Heart left ventricle (tissue), 16 donors: ENCODE results near the gene LYRM4. TPM values are rescaled to one million over a fixed set of nuclear protein-coding genes. Genes with fewer than 3 reads are reported as not detected.

ENCODE experiments used
- ATAC-seq, 4 donors: fragments of 200-7000 bp; cut with Tn5 transposase; one replicate each; pipeline ENCODE4 v1.9.1; 2020 to 2022; ENCODE audit warnings: moderate library complexity in 4 of 4, mild to moderate bottlenecking in 3 of 4, moderate number of reproducible peaks in 1 of 4
- DNase-seq, 5 donors: peaks; one replicate each; pipeline ENCODE4 v3.0.0-alpha.2; 2020
- H3K27ac ChIP-seq, 12 donors: fragments of 200-600 bp; sonication (generic) in 4 of 12; one replicate each; pipeline versions ENCODE4 v1.5.0 to v1.8.0; 2016 to 2022; ENCODE audit warnings: mild to moderate bottlenecking in 2 of 12
- H3K27me3 ChIP-seq, 9 donors: fragments of 200-600 bp; sonication (generic) in 2 of 9; one replicate each; pipeline versions ENCODE4 v1.5.1 to v1.8.0; 2016 to 2022; ENCODE audit warnings: mild to moderate bottlenecking in 3 of 9
- H3K36me3 ChIP-seq, 9 donors: fragments of 200-600 bp; sonication (generic) in 2 of 9; one replicate each; pipeline versions ENCODE4 v1.5.0 to v1.8.0; 2018 to 2022; ENCODE audit warnings: mild to moderate bottlenecking in 2 of 9
- H3K4me1 ChIP-seq, 12 donors: fragments of 200-600 bp; sonication (generic) in 4 of 12; one replicate each; pipeline versions ENCODE4 v1.5.0 to v1.8.0; 2016 to 2022; ENCODE audit warnings: mild to moderate bottlenecking in 3 of 12
- H3K4me3 ChIP-seq, 12 donors: fragments of 200-600 bp; sonication (generic) in 4 of 12; one replicate each; pipeline versions ENCODE4 v1.5.0 to v1.8.0; 2017 to 2022; ENCODE audit warnings: mild to moderate bottlenecking in 9 of 12, moderate library complexity in 4 of 12
- H3K9me3 ChIP-seq, 12 donors: fragments of 200-600 bp; sonication (generic) in 4 of 12; one replicate each; pipeline versions ENCODE4 v1.5.0 to v1.8.0; 2016 to 2022; ENCODE audit warnings: mild to moderate bottlenecking in 1 of 12
- POLR2A ChIP-seq, 2 donors: fragments of 450-650 bp; IDR thresholded peaks; one replicate each; pipeline ENCODE4 v1.6.1; 2017; ENCODE audit warnings: antibody characterized with exemption in 2 of 2, mild to moderate bottlenecking in 2 of 2, moderate library complexity in 2 of 2
- WGBS, 4 donors: extraction: QIAGEN DNeasy Blood & Tissue Kit in 2 of 4; methylation state at CpG; one replicate each; pipeline versions ENCODE4 v1.1.5 to v1.1.7; 2013 to 2018; 5-methylcytosine and 5-hydroxymethylcytosine counted together
- intact Hi-C, 10 donors: fragments of 100-400 bp; cut with DNase I; formaldehyde crosslinking; loops; one replicate each; pipeline versions ENCODE4 v1.11.1 to v1.14.2; 2022
- polyA plus RNA-seq, 2 donors: library from polyadenylated mRNA; stranded (reverse); fragments of 200-250 nt; gene quantifications; one replicate each; pipeline ENCODE4 v1.2.3, GENCODE V29; 2013
- total RNA-seq, 9 donors: library from RNA; depleted of rRNA in 2 of 9; stranded (reverse); fragments of >200 nt in 2 of 9; fragmentation: NEBNext Ultra II Directional in 3 of 9; extraction: Animal tissue kit (Norgen Biotek cat#: 25700) in 3 of 9; gene quantifications; one replicate each; pipeline versions ENCODE4 v1.1.0 to v1.2.4, GENCODE V29; 2016 to 2023
- TF ChIP-seq, protein P1 (sequence below), 12 donors: fragments of 200-600 bp; sonication (generic) in 4 of 12; IDR thresholded peaks; one replicate each; pipeline versions ENCODE4 v1.5.0 to v1.8.0; 2018 to 2022; ENCODE audit warnings: antibody characterized with exemption in 12 of 12, mild to moderate bottlenecking in 5 of 12
- donor health status: ischemic (EF 13 %, LVEDD 7.1; RV severe dilation, severe dysfunction).
- donor health status: healthy with polysubstance abuse.
- donor health status: DM: no; HTN: yes; CAD: no.
- donor health status: DM: no; HTN: no; CAD: no.
- donor health status: ischemic (EF 25% LVEDD 6.9; RV normal size, moderate dysfunction).
- donor health status: ischemic (EF 25% LVEDD 5.7; RV mildly dilated, moderate dysfunction).
- donor health status: healthy.
- donor health status: DM: yes; HTN: yes; CAD: no.
- donor health status: ischemic (EF 35%, LVEDD 5.7; RV mildly dilated, moderate dysfunction).
- donor health status: nonischemic (EF 11% LVEDD 7.7; RV severe dilation, severe dysfunction).
- donor health status: DM: yes; HTN: yes; CAD: no.
- donor health status: PGD.
- donor health status: ischemic (EF 29% LVEDD 5.4; RV normal size, mild dysfunction).
- donor health status: nonischemic (EF 23%, LVEDD 6.1; RV moderate dilation, normal function).

Gene LYRM4
- total and polyA plus RNA-seq, 11 donors: 18.8 to 39.7 (median 21.3) TPM

- Histone ChIP-seq H3K4me1 (peaks cover 0 to 27% (median 15%) of the 10 kb centered on the region in 12 donors), H3K9me3 (no peaks in the 10 kb centered on the region), H3K4me3 (no peak overlapping the region), H3K36me3 (no peaks in the 10 kb centered on the region), H3K27ac (no peak overlapping the region), H3K27me3 (no peaks in the 10 kb centered on the region)
- no peak for TF ChIP-seq POLR2A (IDR thresholded peaks at IDR 0.05)
- TF ChIP-seq, protein P1, sequence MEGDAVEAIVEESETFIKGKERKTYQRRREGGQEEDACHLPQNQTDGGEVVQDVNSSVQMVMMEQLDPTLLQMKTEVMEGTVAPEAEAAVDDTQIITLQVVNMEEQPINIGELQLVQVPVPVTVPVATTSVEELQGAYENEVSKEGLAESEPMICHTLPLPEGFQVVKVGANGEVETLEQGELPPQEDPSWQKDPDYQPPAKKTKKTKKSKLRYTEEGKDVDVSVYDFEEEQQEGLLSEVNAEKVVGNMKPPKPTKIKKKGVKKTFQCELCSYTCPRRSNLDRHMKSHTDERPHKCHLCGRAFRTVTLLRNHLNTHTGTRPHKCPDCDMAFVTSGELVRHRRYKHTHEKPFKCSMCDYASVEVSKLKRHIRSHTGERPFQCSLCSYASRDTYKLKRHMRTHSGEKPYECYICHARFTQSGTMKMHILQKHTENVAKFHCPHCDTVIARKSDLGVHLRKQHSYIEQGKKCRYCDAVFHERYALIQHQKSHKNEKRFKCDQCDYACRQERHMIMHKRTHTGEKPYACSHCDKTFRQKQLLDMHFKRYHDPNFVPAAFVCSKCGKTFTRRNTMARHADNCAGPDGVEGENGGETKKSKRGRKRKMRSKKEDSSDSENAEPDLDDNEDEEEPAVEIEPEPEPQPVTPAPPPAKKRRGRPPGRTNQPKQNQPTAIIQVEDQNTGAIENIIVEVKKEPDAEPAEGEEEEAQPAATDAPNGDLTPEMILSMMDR (IDR thresholded peaks at IDR 0.05): no peak
- 88 to 94% (median 93%) methylated on average over 6 of the region's 6 CpGs for WGBS, 4 donors
- intact Hi-C loops: loop anchor here in 1 of 10 donors (10.0 kb wide), 1 partner anchor 90 kb away; no protein-coding TSS in a partner anchor
- DNase-seq (no peak), ATAC-seq (no peak)
These were observed 24.3 kb upstream of the LYRM4 start for GRCh38 chr6:5285081-5285480.

- Histone ChIP-seq H3K4me3 (no peak overlapping the region), H3K4me1 (peaks cover 0 to 14% (median 6%) of the 10 kb centered on the region in 12 donors), H3K27me3 (no peaks in the 10 kb centered on the region), H3K36me3 (no peaks in the 10 kb centered on the region), H3K9me3 (no peaks in the 10 kb centered on the region), H3K27ac (no peak overlapping the region)
- TF ChIP-seq POLR2A (IDR thresholded peaks at IDR 0.05): no peak
- TF ChIP-seq, protein P1 (IDR thresholded peaks at IDR 0.05): no peak
- DNase-seq (no peak), ATAC-seq (no peak)
- intact Hi-C loops: loop anchor here in 1 of 10 donors (10.0 kb wide), 1 partner anchor 93 kb away; no protein-coding TSS in a partner anchor
- WGBS, 4 donors: 77 to 85% (median 80%) methylated on average over 9 of the region's 9 CpGs
These were observed 21.5 kb upstream of the LYRM4 start for GRCh38 chr6:5282191-5282623.

DNA sequence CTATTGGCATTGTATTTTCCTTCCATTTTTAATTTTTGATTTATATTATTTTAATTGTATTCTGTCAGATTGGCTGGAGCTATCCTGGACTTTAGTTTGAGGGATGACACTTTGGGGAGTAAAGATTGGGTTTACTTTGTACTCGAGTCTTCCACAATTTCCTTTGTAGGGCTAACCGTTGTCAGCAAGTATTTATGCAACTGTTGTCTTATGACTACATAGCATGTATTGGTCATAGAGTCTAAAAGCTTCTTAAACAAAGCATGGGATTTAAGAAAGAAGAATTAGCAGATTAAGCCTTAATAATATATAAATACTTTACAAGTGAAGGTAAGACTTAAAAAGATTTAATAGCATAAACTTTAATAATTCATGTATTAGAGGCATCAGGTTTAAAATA lies 20.2 kb upstream of the LYRM4 start:
- Histone ChIP-seq H3K27me3 (no peaks in the 10 kb centered on the region), H3K4me3 (no peak overlapping the region), H3K9me3 (no peaks in the 10 kb centered on the region), H3K27ac (no peak overlapping the region), H3K4me1 (peaks cover 0 to 8% (median 0%) of the 10 kb centered on the region in 12 donors), H3K36me3 (no peaks in the 10 kb centered on the region)
- 76 to 83% (median 81%) methylated on average over 2 of the region's 2 CpGs for WGBS, 4 donors
- ATAC-seq (no peak), DNase-seq (no peak)
- no peak for TF ChIP-seq POLR2A (IDR thresholded peaks at IDR 0.05)
- TF ChIP-seq, protein P1 (IDR thresholded peaks at IDR 0.05): no peak
- intact Hi-C loops: loop anchor here in 1 of 10 donors (10.0 kb wide), 1 partner anchor 94 kb away; no protein-coding TSS in a partner anchor

DNA sequence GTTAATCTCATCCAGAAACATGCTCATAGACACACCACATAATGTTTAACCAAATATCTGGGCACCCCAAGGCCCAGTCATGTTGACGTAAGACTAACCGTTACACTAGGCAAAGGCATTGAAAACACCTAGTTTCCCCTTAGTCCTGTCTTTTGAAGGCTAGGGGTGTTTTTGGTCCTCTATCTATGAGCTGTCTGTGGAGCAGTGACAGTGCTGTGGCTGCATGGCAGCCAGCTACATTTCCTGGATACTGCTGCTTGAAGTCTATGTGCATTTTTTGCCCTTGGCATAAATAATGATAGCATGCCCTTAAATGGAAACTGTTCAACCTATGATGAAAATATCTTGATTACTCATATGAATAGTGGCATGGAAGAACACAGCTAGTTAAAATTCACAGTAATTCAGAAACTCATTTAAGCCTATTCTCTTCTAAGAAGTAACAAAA lies 19.2 kb upstream of the LYRM4 start:
- no peaks in the 10 kb centered on the region for H3K27me3 ChIP-seq
- no peaks in the 10 kb centered on the region for H3K9me3 ChIP-seq
- peaks cover 0 to 8% (median 0%) of the 10 kb centered on the region in 12 donors for H3K4me1 ChIP-seq
- 94 to 97% (median 97%) methylated on average over 2 of the region's 2 CpGs for WGBS, 4 donors
- no peak overlapping the region for H3K27ac ChIP-seq
- intact Hi-C loops: loop anchor here in 1 of 10 donors (10.0 kb wide), 1 partner anchor 95 kb away; no protein-coding TSS in a partner anchor
- no peak for DNase-seq
- TF ChIP-seq, protein P1 (IDR thresholded peaks at IDR 0.05): no peak
- TF ChIP-seq POLR2A (IDR thresholded peaks at IDR 0.05): no peak
- no peaks in the 10 kb centered on the region for H3K36me3 ChIP-seq
- ATAC-seq: no peak
- H3K4me3 ChIP-seq: no peak overlapping the region
